T-helper 1 cell treated with Interleukin-12 subunit alpha and Interleukin-12 subunit beta and Interleukin-4 antibody, amounts not matched to agents 30 ng/mL and 1 ng/mL, for 36 hours (primary cell): ENCODE results near the gene LEF1. TPM values are rescaled to one million over a fixed set of nuclear protein-coding genes. Genes with fewer than 3 reads are reported as not detected.

Experiments used
- intact Hi-C: fragments of 100-400 bp; cut with micrococcal nuclease; formaldehyde crosslinking; loops from one replicate; pipeline ENCODE4 v1.15.1; 2024
- total RNA-seq: library from RNA; stranded (reverse); gene quantifications from 2 replicates; pipeline ENCODE4 v1.2.3, GENCODE V29; 2022

LEF1 gene
- total RNA-seq, result 207 and 215 TPM in 2 replicates

DNA sequence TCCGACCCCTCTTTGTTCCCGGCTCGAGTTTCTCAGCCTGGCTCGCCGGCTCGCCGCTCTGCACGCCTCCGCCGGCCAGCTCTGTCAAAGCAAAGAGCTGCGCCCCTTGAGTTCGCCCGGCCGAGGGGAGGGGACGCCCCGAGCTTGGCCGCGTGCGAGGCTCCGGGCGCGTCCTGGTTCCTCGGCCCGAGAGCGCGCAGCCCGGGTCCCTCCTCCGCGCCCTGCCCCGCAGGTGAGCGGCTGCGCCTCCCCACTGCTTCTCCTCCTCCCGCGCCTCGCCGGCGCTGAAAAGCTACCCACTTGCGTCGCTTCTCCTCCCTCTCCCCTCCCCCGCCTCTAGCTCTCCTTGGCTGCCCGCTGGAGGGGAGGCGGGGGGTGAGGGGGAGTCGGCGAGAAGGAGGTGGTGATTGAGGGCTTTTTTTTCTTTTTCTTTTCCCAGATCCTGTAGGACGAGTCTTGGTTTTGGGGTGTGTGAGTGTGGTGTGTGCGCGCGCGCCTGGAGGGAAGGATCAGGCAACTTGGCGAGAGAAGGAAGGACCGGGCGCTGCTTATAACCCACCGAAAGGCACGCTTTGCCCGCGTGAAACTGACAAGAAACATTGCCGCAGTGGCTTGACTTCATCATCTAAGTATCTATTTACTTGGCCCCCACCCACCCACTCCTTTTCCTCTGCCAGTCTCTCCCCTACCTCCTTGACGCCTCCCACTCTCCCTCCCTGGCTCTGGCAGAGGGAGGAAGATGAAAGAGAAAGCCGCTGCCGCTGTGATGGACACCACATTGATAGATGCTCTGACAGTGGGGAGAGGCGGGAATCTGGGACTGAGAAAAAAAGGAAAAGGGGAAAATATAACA is at the start of gene LEF1:
TSS of gene LEF1 (minus strand) at position 262 of the 853 bp plus-strand sequence. CDS start 1,165 bp downstream, outside the sequence.
- intact Hi-C loops, result loop anchor here (1.0 to 10.0 kb wide), 7 partner anchors 344 to 1648 kb away; partner anchors contain the start of genes GAR1, MCUB, PAPSS1 and SEC24B

DNA sequence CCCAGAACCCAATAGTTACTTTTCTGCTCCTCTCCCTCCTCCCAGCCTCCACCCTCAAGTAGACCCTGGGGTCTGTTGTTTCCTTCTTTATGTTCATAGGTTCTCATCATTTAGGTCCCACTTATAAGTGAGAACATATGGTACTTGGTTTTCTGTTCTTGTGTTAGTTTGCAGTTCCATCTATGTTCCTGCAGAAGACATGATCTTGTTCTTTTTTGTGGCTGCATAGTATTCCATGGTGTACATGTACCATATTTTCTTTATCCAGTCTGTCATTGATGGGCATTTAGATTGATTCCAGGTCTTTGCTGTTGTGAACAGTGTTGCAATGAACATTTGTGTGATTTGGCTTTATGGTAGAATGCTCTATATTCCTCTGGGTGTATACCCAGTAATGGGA is 47.8 kb upstream of the LEF1 start:
- intact Hi-C loops, result no loop called here

DNA sequence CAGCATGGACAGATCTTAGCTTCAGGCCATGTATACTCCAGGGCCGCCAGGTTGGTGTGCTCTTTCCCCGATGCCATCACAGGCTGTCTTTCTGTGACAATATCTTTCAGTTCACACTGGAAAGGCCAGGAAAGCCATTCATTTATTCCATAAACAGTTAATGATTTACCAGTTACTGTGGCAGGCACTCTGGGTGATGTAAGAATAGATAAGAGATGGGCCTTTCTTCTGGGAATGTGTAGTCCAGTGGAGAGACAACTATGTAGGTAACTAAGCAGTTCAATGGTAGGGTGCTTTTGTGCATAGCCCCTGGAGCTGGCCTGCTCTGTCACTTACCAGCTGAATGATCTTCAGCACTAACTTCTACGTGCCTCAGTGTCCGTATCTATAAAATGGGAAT is 46.3 kb upstream of the LEF1 start:
- intact Hi-C loops, result no loop called here

DNA sequence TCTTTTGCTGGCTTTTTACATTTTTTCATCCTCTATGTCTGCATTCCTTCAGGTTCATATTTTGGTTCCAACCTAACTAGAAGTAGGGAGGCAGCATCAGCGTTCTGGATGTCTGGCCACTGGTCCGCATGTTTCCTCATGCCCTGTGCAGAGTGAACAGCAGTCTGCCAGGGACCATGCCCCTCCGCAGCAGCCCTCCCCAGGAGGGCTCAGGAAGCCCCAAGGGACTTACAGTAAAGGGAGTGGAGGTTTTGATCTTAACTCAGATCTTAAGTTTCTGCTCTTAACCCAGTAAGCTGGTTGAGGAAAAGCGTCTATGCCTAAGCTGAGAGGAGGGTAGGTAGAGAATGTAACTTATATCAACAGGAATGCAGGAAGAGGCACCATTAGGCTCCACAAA is 45.0 kb upstream of the LEF1 start:
- intact Hi-C loops, result no loop called here

DNA sequence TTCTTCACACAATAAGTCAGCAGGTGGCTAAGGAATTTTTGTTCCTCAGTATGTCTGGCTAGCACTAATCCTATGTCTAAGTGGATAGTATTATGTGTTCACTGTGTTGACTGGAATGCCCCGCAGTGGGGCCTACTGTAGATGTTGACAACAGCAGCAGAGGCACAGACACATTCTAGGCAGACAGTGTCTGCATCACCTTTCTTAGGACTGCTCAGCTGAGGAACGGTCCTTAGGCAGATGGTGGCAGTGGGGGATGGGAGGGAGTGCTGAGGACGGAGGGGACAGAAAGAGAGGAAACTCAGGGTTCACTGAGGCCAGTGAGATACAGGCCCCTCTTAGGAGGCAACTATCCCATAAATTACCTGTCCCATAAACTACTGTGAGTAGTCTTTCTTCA is 44.6 kb upstream of the LEF1 start:
- intact Hi-C loops, result no loop called here

DNA sequence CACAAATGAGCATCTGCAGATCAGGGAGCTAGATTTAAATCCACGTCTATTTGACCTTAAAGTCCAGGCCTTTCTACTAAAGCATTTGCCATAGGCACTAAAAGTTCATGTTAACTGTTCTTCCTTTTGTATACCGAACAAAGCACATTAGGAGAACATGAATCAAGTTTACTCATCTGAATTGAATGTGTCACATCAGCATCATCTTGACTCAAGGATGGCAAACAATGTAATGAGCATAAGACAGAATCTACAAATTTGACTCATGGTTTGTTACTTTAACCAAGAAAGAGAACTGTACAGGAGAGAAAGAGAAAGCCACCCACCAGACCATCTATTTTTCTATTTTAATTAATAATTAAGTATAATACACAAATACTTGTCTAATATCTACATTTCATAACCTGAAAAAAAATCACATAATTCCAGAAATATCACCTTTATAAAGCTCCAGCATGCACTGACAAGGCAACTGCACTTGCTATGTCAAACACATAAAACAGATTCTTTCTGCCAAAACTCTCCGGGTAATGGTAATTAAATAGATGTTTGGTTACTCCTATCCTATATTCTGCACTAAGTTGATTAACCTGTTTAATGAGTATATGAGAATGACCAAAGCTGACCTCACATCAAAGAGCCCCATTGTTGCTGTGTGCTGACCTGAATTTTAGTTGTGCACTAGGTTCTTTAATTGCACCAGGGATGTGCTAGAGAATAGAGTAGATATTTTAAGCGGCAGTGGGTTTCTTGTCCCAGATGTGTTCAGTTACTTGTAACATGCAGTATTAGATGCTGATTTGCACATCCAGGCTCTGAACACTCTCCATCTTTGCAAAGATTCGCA is 42.5 kb upstream of the LEF1 start:
- intact Hi-C loops, result no loop called here

DNA sequence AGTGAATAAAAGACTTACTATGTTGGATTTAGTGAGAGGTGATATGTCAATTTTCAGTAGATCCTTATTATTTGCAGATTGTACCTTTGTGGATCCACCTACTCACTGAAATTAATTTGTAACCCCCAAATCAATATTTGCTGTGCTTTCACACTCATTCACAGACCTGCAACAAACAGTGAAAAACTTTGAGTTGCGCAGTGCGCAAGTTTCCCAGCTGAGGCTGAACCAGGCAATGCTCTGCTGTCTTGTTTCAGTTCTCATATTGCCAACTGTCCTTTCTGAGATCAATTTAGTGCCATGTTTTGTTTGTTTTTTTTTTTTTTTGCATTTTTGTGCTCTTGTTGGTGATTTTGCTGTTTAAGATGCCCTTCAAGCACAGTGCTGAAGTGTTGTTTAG is 40.8 kb upstream of the LEF1 start:
- intact Hi-C loops, result no loop called here

DNA sequence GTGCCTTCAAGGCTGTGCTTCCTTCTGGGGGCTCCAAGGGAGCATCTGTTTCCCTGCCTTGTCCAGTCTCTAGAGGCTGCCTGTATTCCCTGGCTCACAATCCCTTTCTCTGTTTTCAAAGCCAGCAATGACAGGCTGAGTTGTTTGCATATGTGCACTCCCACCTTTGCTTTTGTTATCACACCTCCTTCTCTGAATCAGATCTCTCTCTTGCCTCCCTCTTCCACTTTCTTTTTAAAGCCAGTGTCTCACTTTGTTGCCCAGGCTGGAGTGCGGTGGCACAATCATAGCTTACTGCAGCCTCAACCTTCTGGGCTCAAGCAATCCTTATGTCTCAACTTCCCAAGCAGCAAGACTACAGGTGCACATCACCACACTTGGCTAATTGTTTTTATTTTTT is 37.1 kb upstream of the LEF1 start:
- intact Hi-C loops, result no loop called here

DNA sequence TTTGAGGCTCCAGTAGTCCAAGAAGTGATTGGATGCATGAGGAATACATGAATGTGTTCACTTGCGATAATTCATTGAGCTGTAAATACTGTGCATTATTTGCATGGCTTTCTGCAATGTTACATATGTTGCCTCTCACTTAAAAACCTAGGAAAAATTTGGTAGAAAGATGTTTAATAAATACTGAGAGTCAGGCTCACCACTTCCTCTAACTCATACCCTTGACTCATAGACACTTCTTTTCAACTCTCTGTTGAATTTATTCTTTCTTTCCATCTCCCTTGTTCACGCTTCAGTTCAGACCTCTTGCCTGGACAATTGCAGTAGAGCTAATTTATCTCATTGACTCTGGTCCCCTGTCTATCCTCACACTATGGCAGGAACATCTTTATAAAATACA is 35.8 kb upstream of the LEF1 start:
- intact Hi-C loops, result no loop called here

DNA sequence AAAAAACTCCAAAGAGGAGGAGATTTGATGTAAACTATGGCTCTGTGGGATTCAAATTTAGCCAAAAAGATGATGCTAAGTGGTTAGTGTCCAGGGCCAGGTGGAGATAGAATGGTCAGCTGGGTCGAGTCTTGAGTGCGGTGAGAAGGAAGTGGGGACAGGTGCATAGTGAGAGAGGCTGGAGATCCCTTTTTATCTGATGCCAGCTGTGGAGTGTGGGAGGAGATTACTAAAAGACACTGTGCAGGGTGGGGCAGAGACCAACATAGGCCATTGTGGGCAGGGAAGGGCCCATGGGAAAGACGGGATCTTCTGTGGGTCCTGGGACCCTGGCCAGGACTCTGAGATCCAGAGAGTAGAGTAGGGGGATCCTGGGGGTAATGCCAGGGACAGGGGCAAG is 34.6 kb upstream of the LEF1 start:
- intact Hi-C loops, result no loop called here

DNA sequence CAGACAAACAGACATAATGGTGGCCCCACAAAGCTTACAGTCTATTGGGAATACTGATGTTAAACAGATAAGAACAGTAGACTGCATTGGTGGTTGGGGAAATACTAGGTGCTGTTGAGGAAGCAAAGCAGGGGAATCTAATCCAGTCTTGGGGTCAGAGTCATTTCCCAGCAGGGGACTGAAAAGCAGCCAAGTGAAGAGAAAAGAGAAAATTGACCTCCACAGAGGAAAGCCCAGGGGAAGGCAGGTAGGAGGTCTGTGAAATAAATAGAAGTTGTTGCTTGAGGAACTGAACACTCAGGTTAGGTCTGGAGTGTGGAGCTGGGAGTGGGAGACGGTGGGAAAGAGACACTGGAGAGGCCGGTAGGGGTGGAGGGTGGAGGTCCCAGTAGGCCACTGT is 33.0 kb upstream of the LEF1 start:
- intact Hi-C loops, result no loop called here

DNA sequence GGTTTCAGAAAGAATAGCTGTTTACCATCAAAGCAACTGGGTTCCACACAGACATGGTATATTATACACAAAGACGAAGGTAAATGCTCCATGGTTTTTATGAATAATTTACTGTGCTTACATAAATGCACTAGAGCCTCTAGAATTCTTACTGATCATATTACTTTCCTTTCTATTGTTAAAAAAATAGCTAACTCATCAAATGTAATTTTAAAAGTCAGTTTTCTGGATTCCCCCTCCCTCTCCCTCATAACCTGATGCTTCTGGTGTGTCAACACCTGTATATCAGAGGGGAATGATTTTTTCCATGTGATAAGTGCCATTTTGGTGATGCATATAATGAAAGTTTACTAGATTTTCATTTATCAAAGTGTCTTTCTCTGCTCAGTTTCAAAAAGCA is 31.1 kb upstream of the LEF1 start:
- intact Hi-C loops, result no loop called here

DNA sequence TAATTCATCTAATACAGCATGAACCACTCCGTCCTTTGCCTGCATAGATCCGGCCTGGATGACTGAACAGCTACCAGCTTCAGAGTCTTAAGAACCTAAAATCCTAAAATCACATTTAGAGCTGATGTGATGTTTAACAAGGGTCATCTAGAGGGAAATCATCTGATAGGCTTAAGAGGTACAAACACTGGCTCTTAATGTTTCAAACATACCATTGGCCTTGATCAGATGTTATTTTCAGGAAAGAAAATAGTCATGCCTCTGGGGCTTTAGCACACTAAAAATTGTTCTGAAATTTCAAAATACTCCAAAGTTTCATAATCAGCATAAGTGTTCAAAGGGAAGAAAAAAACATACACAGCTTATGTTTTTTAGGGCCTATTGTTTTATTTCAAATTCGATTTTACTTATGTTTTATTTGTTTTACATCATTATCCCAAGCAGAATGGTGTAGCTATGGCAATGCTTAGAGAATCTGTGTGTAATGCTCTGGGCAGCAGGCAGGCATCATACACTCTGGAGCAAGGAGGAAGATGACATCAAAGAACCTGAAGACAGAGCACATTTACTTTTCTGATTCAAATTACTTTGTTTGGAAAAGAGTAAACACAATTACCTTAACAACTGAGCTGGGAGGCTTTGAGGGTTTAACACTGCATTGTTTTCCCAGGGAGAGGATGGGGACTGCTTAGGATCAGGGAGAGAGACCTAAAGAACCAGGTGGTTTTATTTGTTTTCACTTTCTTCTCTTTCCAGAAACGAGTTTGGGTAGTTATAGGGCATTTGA is 25.3 kb upstream of the LEF1 start:
- intact Hi-C loops, result no loop called here

DNA sequence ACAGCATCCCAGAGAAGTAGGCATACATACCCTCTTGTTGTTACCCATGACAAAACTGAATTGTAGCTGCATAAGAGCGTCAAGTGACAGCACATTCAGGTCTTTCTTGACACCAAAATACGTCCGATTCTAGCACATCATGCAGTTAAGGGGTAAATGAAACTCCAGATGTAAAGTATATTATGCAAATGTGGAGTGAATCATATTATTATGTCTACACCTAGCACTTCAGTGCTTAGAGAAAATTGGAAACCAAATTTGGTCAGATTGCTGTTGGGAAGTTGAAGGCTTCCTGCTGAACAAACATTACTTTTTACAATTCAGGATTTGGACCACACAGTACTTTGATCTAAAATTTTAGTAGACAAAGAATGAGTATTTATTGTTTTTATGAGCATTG is 24.2 kb upstream of the LEF1 start:
- intact Hi-C loops, result no loop called here

DNA sequence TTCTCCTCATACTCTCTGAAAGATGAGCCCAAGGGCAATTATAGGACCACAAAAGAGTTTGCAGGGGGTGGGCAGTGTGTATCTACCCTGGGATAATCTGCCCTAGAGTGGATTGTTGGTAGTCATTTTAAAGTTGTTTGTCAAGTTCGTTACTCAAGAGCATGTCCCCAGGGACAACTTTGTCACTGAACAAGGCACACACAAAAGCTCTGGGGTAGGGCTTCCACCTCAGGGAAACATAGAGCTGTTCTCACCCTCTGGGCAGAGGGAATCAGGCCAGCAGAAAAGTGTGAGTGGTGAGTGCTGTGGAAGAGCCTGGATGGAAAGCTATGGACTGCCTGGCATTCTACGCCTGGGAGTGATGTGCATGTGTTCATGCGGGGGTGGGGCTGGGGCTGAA is 23.3 kb upstream of the LEF1 start:
- intact Hi-C loops, result no loop called here

DNA sequence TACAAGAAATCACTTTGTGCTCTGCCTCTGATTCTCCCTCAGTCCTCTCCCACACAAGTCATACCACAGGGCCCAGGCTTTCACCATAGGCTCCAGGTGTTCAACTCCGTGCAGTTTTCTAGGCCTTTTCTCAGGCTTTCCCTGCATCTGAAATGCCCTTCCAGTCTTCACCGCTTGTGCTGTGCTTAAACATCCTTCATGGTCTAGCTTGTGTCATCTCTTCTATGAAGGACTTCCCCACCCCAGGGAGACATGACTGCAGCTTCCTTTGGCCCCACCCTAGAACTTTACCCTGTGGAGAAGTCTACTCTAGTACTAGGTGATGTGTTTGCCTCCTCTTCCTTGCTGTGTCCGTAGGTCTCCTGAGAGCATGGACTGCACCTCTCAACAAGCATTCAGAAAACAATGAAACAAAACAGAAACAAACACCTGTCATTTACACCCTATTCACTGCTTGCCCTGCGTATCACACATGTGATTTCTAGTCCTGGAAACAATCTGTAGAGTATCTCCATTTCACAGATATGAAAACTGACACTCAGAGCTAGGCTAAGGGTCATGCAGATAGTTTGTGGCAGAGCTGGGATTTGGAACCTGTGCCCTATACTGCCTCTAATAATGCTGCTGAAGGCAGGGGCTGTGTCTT is 22.7 kb upstream of the LEF1 start:
- intact Hi-C loops, result no loop called here

DNA sequence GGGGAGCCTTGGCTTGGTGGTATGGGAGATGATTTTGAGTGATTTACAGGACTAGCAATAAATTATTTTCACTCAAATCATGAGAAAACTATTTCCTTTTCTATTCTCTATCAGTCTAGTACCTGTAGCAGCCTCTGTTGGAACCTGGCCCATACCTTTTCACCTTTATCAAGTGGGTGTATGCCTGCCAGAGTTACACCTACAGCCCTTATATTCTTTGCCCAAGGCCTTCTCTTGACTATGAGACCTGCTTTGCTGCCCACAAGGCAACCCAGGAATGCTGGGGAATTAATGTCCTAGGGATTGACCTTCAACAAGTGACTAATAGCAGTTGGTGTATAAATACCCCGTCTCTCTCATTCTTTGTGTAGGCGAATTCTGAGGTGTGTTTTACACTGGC is 20.0 kb upstream of the LEF1 start:
- intact Hi-C loops, result no loop called here

DNA sequence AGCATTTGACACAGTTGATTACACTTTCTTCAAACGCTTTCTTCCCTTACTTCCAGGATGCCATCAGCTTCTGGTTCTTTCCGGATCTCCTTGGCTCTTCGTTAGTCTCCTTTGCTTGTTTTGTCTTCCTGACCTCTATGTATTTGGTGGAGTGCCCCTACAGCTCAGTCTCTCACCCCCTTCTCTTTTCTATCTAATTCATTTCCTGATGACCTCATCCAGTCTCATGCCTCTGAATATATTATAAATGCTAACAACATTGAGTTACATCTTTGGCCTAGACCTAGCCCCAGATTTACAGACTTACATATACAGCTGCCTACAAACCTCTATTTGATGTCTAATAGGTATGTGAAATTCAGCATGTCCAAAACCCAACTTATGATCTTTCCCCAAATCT is 16.5 kb upstream of the LEF1 start:
- intact Hi-C loops, result no loop called here

DNA sequence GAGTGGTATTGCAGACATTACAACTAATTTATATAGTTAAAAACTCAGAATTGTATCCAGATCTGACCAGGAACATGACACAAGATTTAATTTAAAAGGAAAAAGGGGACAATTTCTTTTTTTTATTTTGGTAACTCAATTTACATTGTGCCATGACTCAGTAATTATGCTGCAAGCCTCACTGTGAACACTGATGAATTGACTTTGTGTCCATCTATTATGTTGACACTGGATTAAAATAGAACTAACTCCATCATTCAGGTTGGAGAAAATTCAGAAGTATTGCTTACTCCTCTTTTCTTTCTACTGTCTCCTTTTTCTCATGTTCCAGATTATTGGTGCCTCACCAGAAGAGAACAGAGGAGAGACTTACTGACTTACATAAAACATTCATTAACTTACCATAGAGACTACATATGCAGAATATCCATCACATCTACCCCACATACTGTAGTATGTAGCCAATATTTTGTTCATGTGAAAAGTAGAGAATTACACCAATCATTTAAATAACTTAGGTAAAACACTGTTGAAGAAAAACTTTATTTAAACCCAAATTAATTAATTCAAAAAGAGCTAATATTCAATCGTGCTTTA is 15.8 kb upstream of the LEF1 start:
- intact Hi-C loops, result no loop called here

DNA sequence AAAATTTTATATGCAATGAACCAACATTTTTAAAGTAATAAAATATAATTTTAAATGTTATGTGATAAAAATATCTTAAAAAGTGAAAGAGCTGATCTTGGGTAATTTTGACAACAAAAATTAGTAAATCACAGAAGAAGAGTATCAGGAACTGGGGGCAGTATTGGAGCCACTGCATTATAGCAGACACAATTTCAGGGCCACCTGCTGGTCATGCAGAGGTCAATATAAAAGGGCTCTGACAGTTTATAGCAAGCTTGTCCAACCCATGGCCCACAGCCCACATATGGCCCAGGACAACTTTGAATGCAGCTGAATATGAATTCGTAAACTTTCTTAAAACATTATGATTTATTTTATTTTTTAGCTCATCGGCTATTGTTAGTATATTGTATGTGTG is 13.0 kb upstream of the LEF1 start:
- intact Hi-C loops, result loop anchor here (1.0 kb wide), 1 partner anchor 151 kb away; no protein-coding TSS in a partner anchor

DNA sequence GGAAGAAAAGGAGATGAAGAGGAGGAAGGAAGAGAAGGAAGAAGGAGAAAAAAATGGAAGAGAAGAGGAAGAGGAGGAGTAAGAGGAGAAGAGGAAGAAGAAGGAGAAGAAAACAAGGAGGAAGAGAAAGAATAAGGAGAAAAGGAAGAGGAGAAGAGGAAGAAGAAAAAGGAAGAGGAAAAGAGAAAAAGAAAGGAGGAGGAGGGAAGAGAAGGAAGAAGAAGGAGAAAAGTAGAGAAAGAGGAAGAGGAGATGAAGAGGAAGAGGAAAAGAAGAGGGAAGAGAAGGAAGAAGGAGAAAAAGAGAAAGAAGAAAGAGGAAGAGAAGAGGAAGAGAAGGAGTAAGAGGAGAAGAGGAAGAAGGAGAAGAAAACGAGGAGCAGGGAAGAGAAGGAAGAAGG is 11.8 kb upstream of the LEF1 start:
- intact Hi-C loops, result no loop called here
